ENCODE results near the gene RTTN. TPM values are rescaled to one million over a fixed set of nuclear protein-coding genes. Genes with fewer than 3 reads are reported as not detected.

Gene RTTN
- total RNA-seq, 1 experiment from 2014 or later = 25.9 TPM

GRCh38 chr18:70046796-70047195 is 158.7 kb downstream of the RTTN start:
- no peaks in the 10 kb centered on the region for H3K4me1 ChIP-seq (ENCODE audit: insufficient read depth, low read length, poor library complexity, severe bottlenecking)
- ChIA-PET POLR2A (ENCODE audit: low non-redundant PET) (no interaction called here), CTCF (no interaction called here)
- TF ChIP-seq, protein P1, sequence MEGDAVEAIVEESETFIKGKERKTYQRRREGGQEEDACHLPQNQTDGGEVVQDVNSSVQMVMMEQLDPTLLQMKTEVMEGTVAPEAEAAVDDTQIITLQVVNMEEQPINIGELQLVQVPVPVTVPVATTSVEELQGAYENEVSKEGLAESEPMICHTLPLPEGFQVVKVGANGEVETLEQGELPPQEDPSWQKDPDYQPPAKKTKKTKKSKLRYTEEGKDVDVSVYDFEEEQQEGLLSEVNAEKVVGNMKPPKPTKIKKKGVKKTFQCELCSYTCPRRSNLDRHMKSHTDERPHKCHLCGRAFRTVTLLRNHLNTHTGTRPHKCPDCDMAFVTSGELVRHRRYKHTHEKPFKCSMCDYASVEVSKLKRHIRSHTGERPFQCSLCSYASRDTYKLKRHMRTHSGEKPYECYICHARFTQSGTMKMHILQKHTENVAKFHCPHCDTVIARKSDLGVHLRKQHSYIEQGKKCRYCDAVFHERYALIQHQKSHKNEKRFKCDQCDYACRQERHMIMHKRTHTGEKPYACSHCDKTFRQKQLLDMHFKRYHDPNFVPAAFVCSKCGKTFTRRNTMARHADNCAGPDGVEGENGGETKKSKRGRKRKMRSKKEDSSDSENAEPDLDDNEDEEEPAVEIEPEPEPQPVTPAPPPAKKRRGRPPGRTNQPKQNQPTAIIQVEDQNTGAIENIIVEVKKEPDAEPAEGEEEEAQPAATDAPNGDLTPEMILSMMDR (conservative IDR thresholded peaks at IDR 0.05; ENCODE audit: low read depth, low read length) = no peak
- no peak for TF ChIP-seq EZH2 (IDR thresholded peaks at IDR 0.05; ENCODE audit: borderline replicate concordance, low read depth, low read length, poor library complexity, severe bottlenecking)
- intact Hi-C loops (cut with micrococcal nuclease; ENCODE audit: unreplicated experiment) = no loop called here
- no peak for DNase-seq (ENCODE audit: low spot score)
- H3K36me3 ChIP-seq (ENCODE audit: insufficient read depth, low read length, poor library complexity, severe bottlenecking) = no peaks in the 10 kb centered on the region
- no peak overlapping the region for H3K27ac ChIP-seq (ENCODE audit: low read depth, low read length, poor library complexity, severe bottlenecking)
- H3K27me3 ChIP-seq (replicated peaks; ENCODE audit: insufficient read depth, low read depth, low read length, poor library complexity) = no peaks in the 10 kb centered on the region
- H3K9me3 ChIP-seq (ENCODE audit: low read depth, low read length, poor library complexity, severe bottlenecking) = no peaks in the 10 kb centered on the region
- no peak overlapping the region for H3K4me3 ChIP-seq (ENCODE audit: low read depth, low read length, poor library complexity, severe bottlenecking)
- no TSS peak for BruUV-seq (replicated peaks)

GRCh38 chr18:70046207-70046606 is 159.3 kb downstream of the RTTN start:
- no peaks in the 10 kb centered on the region for H3K4me1 ChIP-seq (ENCODE audit: insufficient read depth, low read length, poor library complexity, severe bottlenecking)
- DNase-seq (ENCODE audit: low spot score) = no peak
- no peak overlapping the region for H3K27ac ChIP-seq (ENCODE audit: low read depth, low read length, poor library complexity, severe bottlenecking)
- TF ChIP-seq EZH2 (IDR thresholded peaks at IDR 0.05; ENCODE audit: borderline replicate concordance, low read depth, low read length, poor library complexity, severe bottlenecking) = no peak
- TF ChIP-seq, protein P1 (conservative IDR thresholded peaks at IDR 0.05; ENCODE audit: low read depth, low read length) = no peak
- H3K36me3 ChIP-seq (ENCODE audit: insufficient read depth, low read length, poor library complexity, severe bottlenecking) = no peaks in the 10 kb centered on the region
- H3K27me3 ChIP-seq (replicated peaks; ENCODE audit: insufficient read depth, low read depth, low read length, poor library complexity) = no peaks in the 10 kb centered on the region
- intact Hi-C loops (cut with micrococcal nuclease; ENCODE audit: unreplicated experiment) = no loop called here
- CTCF ChIA-PET = no interaction called here
- H3K4me3 ChIP-seq (ENCODE audit: low read depth, low read length, poor library complexity, severe bottlenecking) = no peak overlapping the region
- BruUV-seq (replicated peaks) = no TSS peak
- POLR2A ChIA-PET (ENCODE audit: low non-redundant PET) = no interaction called here
- no peaks in the 10 kb centered on the region for H3K9me3 ChIP-seq (ENCODE audit: low read depth, low read length, poor library complexity, severe bottlenecking)

GRCh38 chr18:70044632-70045031 is 160.9 kb downstream of the RTTN start:
- CTCF ChIA-PET = no interaction called here
- BruUV-seq (replicated peaks) = no TSS peak

More at GRCh38 chr18:70044632-70045031, 160.9 kb downstream of the RTTN start:
- DNase-seq (ENCODE audit: low spot score) = peak; percentile 53
- POLR2A ChIA-PET (ENCODE audit: low non-redundant PET) = no interaction called here
- intact Hi-C loops (cut with micrococcal nuclease; ENCODE audit: unreplicated experiment) = no loop called here
- TF ChIP-seq EZH2 (IDR thresholded peaks at IDR 0.05; ENCODE audit: borderline replicate concordance, low read depth, low read length, poor library complexity, severe bottlenecking) = no peak
- TF ChIP-seq, protein P1 (conservative IDR thresholded peaks at IDR 0.05; ENCODE audit: low read depth, low read length) = no peak
- Histone ChIP-seq H3K36me3 (ENCODE audit: insufficient read depth, low read length, poor library complexity, severe bottlenecking) (no peaks in the 10 kb centered on the region), H3K4me1 (ENCODE audit: insufficient read depth, low read length, poor library complexity, severe bottlenecking) (no peaks in the 10 kb centered on the region), H3K9me3 (ENCODE audit: low read depth, low read length, poor library complexity, severe bottlenecking) (no peaks in the 10 kb centered on the region), H3K4me3 (ENCODE audit: low read depth, low read length, poor library complexity, severe bottlenecking) (no peak overlapping the region), H3K27me3 (replicated peaks; ENCODE audit: insufficient read depth, low read depth, low read length, poor library complexity) (no peaks in the 10 kb centered on the region), H3K27ac (ENCODE audit: low read depth, low read length, poor library complexity, severe bottlenecking) (no peak overlapping the region)
